WTC11 (cell line): Measurements from ENCODE around the gene ACCSL.

ENCODE experiments used
- ATF2 ChIP-seq: sonication (generic); formaldehyde crosslinking; IDR thresholded peaks from 2 replicates; pipeline ENCODE4 v1.8.1; 2022; ENCODE audit warnings: low read depth, missing genetic modification reagents, borderline replicate concordance
- ATF6 ChIP-seq: sonication (generic); formaldehyde crosslinking; IDR thresholded peaks from 2 replicates; pipeline ENCODE4 v1.8.1; 2023; ENCODE audit warnings: mild to moderate bottlenecking, missing genetic modification reagents
- CTCF ChIP-seq: fragments of 200-600 bp; IDR thresholded peaks from 2 replicates; pipeline ENCODE4 v1.8.0; 2022; ENCODE audit warnings: antibody characterized with exemption
- FOXP4 ChIP-seq: sonication (generic); formaldehyde crosslinking; IDR thresholded peaks from 2 replicates; pipeline ENCODE4 v1.8.0; 2022; ENCODE audit warnings: mild to moderate bottlenecking, missing genetic modification reagents
- JUN ChIP-seq: sonication (generic); formaldehyde crosslinking; IDR thresholded peaks from 2 replicates; pipeline ENCODE4 v1.8.0; 2023; ENCODE audit warnings: mild to moderate bottlenecking, missing genetic modification reagents
- SP1 ChIP-seq: sonication (generic); formaldehyde crosslinking; conservative IDR thresholded peaks from 2 replicates; pipeline ENCODE4 v1.8.1; 2022; ENCODE audit warnings: missing genetic modification reagents
- TF ChIP-seq, protein P1 (sequence below): sonication (generic); formaldehyde crosslinking; IDR thresholded peaks from 2 replicates; pipeline ENCODE4 v1.8.1; 2023; ENCODE audit warnings: mild to moderate bottlenecking, missing genetic modification reagents, moderate library complexity

DNA sequence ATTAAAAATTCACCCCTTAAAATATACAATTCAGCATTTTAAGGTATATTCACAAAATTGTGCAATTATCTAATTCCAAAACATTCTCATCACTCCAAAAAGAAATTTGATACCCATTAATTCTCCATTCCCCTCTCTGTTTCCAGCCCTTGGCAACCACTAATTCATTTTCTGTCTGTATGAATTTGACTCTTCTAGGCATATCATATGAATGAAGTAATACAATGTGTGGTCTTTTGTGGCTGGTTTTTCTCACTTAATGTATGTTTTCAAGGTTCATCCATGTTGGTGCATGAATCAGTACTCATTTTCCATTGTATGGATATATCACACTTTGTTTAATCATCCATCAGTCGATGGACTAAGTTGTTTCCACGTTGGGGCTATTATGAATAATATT lies 29.0 kb upstream of the ACCSL start:
- no peak for TF ChIP-seq SP1
- no peak for TF ChIP-seq CTCF
- no peak for TF ChIP-seq ATF6 (CRISPR knock-in tag)
- TF ChIP-seq JUN (CRISPR knock-in tag): no peak
- TF ChIP-seq FOXP4 (CRISPR knock-in tag): no peak
- TF ChIP-seq, protein P1, sequence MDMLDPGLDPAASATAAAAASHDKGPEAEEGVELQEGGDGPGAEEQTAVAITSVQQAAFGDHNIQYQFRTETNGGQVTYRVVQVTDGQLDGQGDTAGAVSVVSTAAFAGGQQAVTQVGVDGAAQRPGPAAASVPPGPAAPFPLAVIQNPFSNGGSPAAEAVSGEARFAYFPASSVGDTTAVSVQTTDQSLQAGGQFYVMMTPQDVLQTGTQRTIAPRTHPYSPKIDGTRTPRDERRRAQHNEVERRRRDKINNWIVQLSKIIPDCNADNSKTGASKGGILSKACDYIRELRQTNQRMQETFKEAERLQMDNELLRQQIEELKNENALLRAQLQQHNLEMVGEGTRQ: no peak
- no peak for TF ChIP-seq ATF2
